Fibroblast of peridontal ligament (primary cell): Measurements from ENCODE around the gene PCDHGA8.
"Not testable (repeated sequence)": the region's sequence is repeated elsewhere in the genome, so short reads cannot be mapped to it uniquely, and the experiment has no call there.

Experiments used
- DNase-seq: peaks from one replicate; pipeline ENCODE4 v3.0.0-alpha.2; 2010; ENCODE audit errors: extremely low read depth

The PCDHGA8 gene

GRCh38 chr5:141432308-141432707 lies 39.9 kb downstream of the PCDHGA8 start:
- not testable (repeated sequence) for DNase-seq

- not testable (repeated sequence) for DNase-seq
Observed at GRCh38 chr5:141432726-141433125, 40.3 kb downstream of the PCDHGA8 start.

GRCh38 chr5:141434006-141434405 lies 41.6 kb downstream of the PCDHGA8 start:
- peak; percentile 42 for DNase-seq

GRCh38 chr5:141437221-141437620 lies 44.8 kb downstream of the PCDHGA8 start:
- no peak for DNase-seq

GRCh38 chr5:141439411-141440141 lies 47.1 kb downstream of the PCDHGA8 start:
- no peak for DNase-seq

- no peak for DNase-seq
Observed at GRCh38 chr5:141440341-141440740, 47.9 kb downstream of the PCDHGA8 start.

- no peak for DNase-seq
Observed at GRCh38 chr5:141441571-141442170, 49.2 kb downstream of the PCDHGA8 start.
